HG03103 (cell line): Measurements from ENCODE around the gene MT1X.

Source experiments
- ATAC-seq: cut with Tn5 transposase; IDR thresholded peaks from one replicate; pipeline ENCODE4 v1.9.1; 2021; ENCODE audit warnings: low read depth; ENCODE audit not compliant: unreplicated experiment

Gene MT1X

GRCh38 chr16:56675685-56676210 is 6.5 kb upstream of the MT1X start:
- ATAC-seq: no peak

- no peak for ATAC-seq
These were observed 4.8 kb upstream of the MT1X start for GRCh38 chr16:56677474-56677873.

GRCh38 chr16:56679078-56679730 is 3.1 kb upstream of the MT1X start:
- no peak for ATAC-seq

GRCh38 chr16:56679818-56680217 is 2.5 kb upstream of the MT1X start:
- no peak for ATAC-seq

DNA sequence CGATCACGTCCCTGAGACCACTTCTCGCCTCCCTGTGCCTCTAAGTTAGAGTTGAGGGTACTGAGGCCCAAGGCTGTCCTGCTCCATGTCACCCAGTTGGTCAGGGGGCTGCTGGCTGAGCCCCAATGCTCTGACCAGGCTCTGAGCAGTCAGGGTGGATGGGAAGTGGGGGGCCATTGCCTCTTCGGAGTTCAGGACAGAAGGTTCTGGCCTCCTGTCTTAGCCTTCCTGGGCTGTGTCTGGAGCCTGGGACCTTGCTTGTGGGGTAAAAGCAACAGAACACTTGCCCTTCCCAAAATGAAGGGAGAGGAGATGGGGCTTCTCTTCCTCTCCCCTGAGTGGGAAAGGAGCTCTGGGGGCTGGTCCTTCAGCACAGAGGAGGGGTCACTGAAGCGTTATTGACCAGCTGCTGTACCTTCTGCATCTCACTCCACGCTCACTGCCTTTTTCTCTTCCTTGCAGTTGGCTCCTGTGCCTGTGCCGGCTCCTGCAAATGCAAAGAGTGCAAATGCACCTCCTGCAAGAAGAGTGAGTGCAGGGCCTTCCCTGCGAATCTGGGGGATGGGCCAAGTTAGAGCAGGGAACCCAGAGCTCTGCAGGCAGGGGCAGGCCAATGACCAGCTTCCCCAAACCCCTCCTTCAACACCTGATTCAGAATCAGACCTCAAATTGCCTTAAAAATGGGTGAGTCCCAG is 580 bp downstream of the MT1X start:
- ATAC-seq: no peak

DNA sequence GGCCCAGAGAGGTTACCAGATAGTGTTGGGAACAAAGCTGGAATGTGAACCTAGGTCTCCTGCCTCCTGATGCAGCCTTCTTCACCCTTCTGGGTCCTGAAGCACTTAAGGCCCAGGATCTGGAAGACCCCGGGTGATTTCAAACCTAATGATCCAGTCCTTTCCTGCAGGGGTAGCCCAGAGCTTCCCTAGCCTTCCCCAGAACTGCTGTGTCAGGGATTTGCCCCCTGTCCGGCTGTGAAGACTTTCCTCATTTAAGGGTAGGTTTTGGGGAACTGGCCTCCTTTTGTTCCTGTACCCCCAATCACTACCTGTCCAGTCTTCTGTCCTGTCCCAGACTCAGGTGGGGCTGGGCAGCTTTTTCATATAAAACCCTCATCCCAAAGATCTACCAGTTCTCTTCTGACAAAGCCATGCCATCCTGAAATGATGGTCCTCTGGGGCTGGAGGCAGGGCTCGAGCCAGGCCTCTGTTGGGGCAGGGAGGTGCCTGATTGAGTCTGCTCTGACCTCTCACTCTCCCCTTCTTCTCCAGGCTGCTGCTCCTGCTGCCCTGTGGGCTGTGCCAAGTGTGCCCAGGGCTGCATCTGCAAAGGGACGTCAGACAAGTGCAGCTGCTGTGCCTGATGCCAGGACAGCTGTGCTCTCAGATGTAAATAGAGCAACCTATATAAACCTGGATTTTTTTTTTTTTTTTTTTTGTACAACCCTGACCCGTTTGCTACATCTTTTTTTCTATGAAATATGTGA is 1.3 kb downstream of the MT1X start:
- ATAC-seq: no peak

- ATAC-seq: no peak
These were observed 2.1 kb downstream of the MT1X start for GRCh38 chr16:56684256-56684925.

- no peak for ATAC-seq
These were observed 2.8 kb downstream of the MT1X start for GRCh38 chr16:56684926-56685590.

- no peak for ATAC-seq
These were observed 4.5 kb downstream of the MT1X start for GRCh38 chr16:56686758-56687157.

GRCh38 chr16:56688762-56689161 is 6.5 kb downstream of the MT1X start:
- no peak for ATAC-seq

DNA sequence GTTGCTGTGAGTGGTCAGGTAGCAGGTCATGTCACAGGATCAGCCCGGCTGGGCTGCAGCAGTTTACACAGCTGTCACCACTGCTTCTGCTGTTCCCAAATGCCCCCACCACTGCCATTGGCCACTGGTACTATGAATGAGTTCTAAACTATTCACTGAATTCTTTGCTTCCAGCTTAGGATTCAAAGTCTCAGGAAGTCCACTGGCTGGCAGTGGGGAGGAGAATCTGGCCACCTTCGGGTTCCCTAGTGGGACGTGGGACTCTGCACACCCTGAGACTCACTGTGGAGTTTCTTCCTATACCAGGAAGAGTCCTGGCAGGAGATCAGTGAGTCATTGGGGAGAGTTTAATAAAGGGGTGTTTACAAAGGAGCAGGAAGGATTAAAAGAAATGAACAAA is 6.9 kb downstream of the MT1X start:
- ATAC-seq: no peak

DNA sequence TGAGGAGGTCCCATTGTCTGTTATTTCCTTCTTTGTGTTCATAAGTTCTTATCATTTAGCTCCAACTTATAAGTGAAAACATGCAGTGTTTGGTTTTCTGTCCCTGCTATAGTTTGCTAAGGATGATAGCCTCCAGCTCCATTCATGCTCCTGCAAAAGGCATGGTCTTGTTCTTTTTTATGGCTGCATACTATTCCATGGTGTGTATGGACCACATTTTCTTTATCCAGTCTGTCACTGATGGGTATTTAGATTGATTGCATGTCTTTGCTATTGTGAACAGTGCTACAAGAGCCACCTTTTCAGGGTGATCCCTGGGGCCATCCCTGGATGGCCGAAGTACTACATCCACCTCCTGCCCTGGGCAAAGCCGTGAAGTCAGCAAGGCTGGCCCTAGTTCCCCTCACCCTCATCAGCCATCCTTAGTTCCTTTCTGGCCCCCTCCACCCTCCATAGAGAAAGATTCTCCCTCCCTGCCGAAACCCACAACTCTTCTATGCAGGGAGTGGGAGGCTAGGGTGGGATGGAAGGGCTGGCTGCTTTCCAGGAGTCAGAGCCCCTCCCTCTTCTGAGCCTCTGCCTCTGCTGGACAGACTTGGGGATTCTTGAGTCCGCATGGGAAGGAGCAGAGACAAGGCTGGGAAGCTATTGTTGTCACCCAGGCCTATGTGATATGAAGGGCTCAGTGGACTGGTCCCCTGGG is 8.3 kb downstream of the MT1X start:
- no peak for ATAC-seq

DNA sequence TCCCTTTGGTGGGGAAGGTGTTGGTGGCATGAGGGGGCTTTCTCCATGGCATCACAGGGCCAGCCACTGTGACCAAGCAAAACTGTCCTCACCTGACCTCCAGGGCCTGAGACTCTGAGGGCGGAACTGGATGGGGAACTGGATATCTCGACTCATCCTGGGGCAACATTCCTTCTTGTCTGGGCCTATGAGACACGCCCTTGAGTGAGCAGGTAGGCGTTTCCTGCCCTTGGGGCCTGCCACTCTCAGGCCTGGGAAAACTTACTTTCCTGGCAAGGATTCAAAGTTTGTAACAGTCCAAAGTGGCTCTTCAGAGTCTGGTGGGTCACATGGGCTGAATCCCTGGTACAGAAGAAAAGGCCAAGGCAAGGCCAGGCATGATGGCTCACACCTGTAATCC is 9.6 kb downstream of the MT1X start:
- ATAC-seq: no peak

DNA sequence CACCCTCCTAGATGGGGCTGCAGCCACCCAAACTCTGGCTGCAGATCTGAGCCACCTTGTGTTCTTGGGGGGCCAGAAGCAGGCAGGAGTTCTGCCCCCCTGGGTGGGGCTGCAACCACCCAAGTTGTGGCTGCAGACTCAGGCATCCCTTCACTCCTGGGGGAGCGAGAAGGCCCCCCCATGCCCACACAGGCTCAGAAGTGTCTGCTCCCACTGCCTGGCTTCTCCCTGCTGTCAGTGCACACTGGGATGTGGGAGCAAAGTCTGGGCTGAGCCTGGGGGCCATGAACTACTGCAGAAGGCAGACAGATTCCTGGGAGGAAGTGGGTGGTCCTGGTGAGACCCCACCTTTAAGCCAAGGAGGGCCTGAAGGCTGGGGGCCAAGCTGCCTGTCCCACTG is 13.0 kb downstream of the MT1X start:
- ATAC-seq: no peak

DNA sequence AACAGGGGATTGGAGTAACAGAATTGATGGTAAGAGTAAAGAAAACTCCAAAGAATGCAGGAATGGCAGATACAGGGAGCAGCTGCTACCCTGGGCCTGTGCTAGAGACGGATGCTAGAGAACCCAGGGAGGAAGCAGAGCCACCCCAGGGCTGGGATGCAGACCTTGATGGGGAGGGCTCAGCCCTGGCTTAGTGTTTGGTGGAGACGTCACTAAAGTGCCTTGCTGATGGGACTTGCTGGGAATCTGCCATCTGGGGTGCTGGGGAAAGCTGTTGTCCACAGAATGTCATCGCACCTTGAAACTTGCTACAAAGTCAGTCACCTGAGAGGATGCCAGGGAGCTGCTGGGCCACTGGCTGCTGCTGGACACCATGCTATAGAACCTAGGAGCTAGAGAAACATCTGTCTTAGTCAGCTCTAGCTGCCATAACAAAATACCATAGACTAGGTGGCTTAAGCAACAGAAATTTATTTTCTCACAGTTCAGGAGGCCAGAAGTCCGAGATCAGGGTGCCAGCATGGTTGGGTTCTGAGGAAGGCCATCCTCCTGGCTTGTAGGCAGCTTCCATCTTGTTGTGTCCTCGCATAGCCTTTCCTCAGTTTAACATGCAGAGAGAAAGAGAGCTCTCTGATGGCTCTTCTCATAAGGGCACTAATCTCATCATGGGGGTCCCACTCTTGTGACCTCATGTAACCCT is 15.3 kb downstream of the MT1X start:
- ATAC-seq: no peak

DNA sequence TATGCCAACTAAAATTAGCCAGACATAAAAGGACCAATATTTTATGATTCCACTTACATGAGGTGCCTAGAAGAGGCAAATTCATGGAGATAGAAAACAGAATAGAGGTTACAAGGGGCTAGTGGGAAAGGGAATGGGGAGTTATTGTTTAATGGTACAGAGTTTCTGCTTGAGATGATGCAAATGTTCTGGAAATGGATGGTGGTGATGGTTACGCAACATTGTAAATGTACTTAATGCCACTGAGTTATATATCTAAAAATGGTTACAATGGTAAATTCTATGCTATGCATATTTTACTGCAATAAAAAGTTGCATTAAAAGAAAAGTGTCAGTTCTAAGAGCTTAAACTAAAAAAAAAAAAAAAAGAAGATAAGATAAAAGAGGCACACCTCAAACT is 17.9 kb downstream of the MT1X start:
- no peak for ATAC-seq

- no peak for ATAC-seq
These were observed 18.4 kb downstream of the MT1X start for GRCh38 chr16:56700631-56701030.

DNA sequence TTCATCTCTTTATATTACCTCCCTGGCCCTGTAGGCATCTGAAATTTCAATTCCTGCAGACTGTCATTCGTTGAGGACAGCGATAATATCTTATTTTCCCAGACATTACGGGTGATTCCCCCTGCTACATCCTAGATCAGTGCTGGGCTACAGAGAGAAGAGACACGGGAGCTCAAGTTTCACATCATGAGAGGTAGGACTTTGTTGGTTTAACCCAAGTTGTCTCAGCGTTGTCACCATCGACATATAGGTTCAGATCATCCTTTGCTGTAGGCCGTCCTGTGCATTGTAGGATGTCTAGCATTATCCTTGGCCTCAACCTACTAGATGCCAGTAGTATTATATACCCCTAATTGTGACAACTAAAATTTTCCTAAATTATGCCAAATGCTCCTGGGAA is 19.3 kb downstream of the MT1X start:
- no peak for ATAC-seq

GRCh38 chr16:56702836-56703235 is 20.6 kb downstream of the MT1X start:
- ATAC-seq: no peak
